Right lobe of liver (tissue), 4 donors: ENCODE measurements around the gene SNTA1.

Source experiments
- CTCF ChIP-seq, 4 donors: fragments of 200-600 bp in 3 of 4; fragments of 450-650 bp in 1 of 4; IDR thresholded peaks; one replicate each; pipeline versions ENCODE4 v1.5.1 to v1.8.0; 2016 to 2022; ENCODE audit warnings: antibody characterized with exemption in 4 of 4, mild to moderate bottlenecking in 2 of 4
- POLR2A ChIP-seq: fragments of 450-650 bp; IDR thresholded peaks from one replicate; pipeline ENCODE4 v1.6.1; 2017; ENCODE audit warnings: antibody characterized with exemption, mild to moderate bottlenecking
- donor health status: DM: no; HTN: no; CAD: no.
- donor health status: DM: no; HTN: no; CAD: no.
- donor health status: DM: no; HTN: yes; CAD: no.

- no peak for TF ChIP-seq CTCF (IDR thresholded peaks at IDR 0.05)
- no peak for TF ChIP-seq POLR2A
Measured at GRCh38 chr20:33391722-33392415, 51.7 kb downstream of the SNTA1 start.
